ENCODE results near the gene PRSS22. TPM values are rescaled to one million over a fixed set of nuclear protein-coding genes. Genes with fewer than 3 reads are reported as not detected.

The PRSS22 gene
- total RNA-seq, 1 donor from 2014 or later, result not detected

DNA sequence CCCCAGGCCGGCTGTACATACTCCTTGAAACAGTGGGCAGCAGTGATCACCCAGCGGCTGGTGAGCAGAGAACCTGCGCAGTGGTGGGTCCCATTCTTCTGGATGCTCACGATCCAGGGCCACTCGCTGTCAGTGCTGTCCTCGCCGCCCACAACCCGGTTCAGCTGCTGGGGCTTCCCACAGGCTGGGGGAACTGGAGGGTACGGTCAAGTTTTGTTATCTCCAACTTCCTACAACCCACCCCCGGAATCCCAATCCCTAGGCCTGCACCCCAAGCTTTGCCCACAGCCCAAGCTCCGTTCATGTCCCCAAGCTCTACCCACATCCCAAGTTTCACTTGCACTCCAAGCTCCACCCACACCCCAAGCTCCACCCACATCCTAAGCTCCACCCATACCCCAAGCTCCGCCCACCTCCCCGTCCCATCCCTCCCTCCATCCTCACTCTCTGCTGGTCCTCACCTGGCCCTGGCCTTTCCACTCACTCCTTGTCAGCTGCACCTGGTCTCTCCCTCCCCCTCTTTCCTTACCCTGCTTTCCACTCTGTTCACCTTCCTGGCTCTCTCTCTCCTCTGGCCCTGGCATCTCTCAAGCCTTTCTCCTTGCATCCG is 1.8 kb downstream of the PRSS22 start:
- no peak for DNase-seq (ENCODE audit: extremely low spot score, unreplicated experiment)
- no peak overlapping the region for H3K4me3 Mint-ChIP-seq (ENCODE audit: unreplicated experiment)
- no peak overlapping the region for H3K27ac Mint-ChIP-seq (ENCODE audit: unreplicated experiment)
- H3K9me3 Mint-ChIP-seq (ENCODE audit: unreplicated experiment), result peaks cover 11% of the 10 kb centered on the region
- H3K27me3 Mint-ChIP-seq (ENCODE audit: unreplicated experiment), result peaks cover 10% of the 10 kb centered on the region
- H3K4me1 Mint-ChIP-seq (ENCODE audit: unreplicated experiment), result peaks cover 3% of the 10 kb centered on the region
- H3K36me3 Mint-ChIP-seq (ENCODE audit: unreplicated experiment), result peaks cover 3% of the 10 kb centered on the region
- TF ChIP-seq, protein P1, sequence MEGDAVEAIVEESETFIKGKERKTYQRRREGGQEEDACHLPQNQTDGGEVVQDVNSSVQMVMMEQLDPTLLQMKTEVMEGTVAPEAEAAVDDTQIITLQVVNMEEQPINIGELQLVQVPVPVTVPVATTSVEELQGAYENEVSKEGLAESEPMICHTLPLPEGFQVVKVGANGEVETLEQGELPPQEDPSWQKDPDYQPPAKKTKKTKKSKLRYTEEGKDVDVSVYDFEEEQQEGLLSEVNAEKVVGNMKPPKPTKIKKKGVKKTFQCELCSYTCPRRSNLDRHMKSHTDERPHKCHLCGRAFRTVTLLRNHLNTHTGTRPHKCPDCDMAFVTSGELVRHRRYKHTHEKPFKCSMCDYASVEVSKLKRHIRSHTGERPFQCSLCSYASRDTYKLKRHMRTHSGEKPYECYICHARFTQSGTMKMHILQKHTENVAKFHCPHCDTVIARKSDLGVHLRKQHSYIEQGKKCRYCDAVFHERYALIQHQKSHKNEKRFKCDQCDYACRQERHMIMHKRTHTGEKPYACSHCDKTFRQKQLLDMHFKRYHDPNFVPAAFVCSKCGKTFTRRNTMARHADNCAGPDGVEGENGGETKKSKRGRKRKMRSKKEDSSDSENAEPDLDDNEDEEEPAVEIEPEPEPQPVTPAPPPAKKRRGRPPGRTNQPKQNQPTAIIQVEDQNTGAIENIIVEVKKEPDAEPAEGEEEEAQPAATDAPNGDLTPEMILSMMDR (IDR thresholded peaks at IDR 0.05), result no peak

DNA sequence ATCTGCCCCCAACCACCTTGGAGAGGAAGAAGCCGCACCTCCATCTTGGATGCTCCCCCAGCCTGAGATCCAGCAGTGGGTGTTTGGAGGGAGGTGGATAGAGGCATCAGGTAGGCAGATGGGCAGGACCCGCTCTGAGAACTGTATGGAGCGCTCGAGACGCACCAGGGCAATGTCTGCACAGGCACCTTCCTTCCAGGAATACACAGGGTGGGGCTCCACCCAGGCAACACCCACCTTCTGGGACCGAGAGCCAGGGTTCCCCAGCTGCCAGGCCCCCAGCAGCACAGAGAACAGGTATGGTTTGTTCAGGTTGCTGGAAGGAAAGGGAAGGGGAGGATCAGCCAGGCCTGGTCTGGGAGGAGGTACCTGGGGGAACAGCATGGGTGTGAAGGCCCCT is 2.4 kb downstream of the PRSS22 start:
- H3K4me3 Mint-ChIP-seq (ENCODE audit: unreplicated experiment), result no peak overlapping the region
- peaks cover 3% of the 10 kb centered on the region for H3K36me3 Mint-ChIP-seq (ENCODE audit: unreplicated experiment)
- H3K27ac Mint-ChIP-seq (ENCODE audit: unreplicated experiment), result no peak overlapping the region
- H3K27me3 Mint-ChIP-seq (ENCODE audit: unreplicated experiment), result peaks cover 10% of the 10 kb centered on the region
- H3K9me3 Mint-ChIP-seq (ENCODE audit: unreplicated experiment), result peaks cover 9% of the 10 kb centered on the region
- DNase-seq (ENCODE audit: extremely low spot score, unreplicated experiment), result no peak
- peaks cover 3% of the 10 kb centered on the region for H3K4me1 Mint-ChIP-seq (ENCODE audit: unreplicated experiment)
- TF ChIP-seq, protein P1 (IDR thresholded peaks at IDR 0.05), result no peak

DNA sequence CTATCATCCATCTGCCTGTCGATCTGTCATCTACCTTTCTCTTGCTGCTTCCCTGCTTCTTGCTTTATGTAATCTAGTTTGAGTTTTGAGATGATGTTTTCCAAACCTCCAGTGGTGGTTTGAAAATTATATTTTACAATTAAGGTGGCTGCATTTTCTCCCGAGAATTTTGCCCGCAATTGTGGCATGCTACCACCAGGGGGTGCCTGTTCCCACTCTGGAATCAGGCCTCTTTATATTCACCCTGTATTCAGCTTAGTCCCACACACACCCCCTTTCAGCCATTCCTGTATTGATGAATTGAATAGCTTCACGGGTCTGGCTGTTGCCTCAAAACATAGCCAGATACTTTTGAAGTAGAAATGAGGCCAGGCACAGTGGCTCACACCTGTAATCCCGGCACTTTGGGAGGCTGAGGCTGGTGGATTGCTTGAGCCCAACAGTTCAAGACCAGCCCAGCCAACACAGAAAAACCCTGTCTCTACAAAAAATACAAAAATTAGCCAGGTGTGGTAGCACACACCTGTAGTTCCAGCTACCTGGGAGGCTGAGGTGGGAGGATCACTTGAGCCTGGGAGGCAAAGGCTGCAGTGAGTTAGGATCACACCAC is 3.2 kb downstream of the PRSS22 start:
- peaks cover 9% of the 10 kb centered on the region for H3K9me3 Mint-ChIP-seq (ENCODE audit: unreplicated experiment)
- no peak overlapping the region for H3K27ac Mint-ChIP-seq (ENCODE audit: unreplicated experiment)
- no peak overlapping the region for H3K4me3 Mint-ChIP-seq (ENCODE audit: unreplicated experiment)
- no peaks in the 10 kb centered on the region for H3K36me3 Mint-ChIP-seq (ENCODE audit: unreplicated experiment)
- no peak for DNase-seq (ENCODE audit: extremely low spot score, unreplicated experiment)
- peaks cover 4% of the 10 kb centered on the region for H3K27me3 Mint-ChIP-seq (ENCODE audit: unreplicated experiment)
- peaks cover 3% of the 10 kb centered on the region for H3K4me1 Mint-ChIP-seq (ENCODE audit: unreplicated experiment)
- TF ChIP-seq, protein P1 (IDR thresholded peaks at IDR 0.05), result peak; percentile 39

DNA sequence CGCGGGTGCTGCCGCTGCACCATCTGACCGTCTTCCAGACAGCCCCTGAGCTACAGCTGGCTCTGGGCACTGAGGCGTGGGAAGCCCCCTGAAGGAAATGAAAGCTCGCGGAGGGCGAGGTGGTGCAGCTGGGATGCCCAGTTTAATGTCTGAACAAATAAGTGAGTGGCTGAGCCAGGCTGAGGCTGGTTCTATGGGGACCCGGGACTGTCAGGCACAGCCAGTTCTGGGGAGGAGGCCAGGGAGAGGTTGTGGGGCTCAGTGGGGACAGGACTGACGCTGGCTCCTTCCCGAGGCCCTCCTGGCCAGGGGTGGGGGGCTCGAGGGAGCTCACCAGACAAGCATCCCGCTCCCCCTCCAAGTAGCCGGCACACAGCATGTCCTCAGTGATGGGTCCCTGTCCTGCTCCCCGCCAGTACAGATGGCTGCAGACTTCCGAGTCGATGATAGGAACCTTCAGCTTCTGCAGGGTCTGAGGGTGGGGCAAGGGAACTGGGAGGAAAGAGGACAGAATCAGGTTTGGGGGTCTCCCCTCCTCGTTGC is 4.4 kb downstream of the PRSS22 start:
- peaks cover 9% of the 10 kb centered on the region for H3K9me3 Mint-ChIP-seq (ENCODE audit: unreplicated experiment)
- H3K27ac Mint-ChIP-seq (ENCODE audit: unreplicated experiment), result no peak overlapping the region
- H3K27me3 Mint-ChIP-seq (ENCODE audit: unreplicated experiment), result peaks cover 10% of the 10 kb centered on the region
- H3K4me1 Mint-ChIP-seq (ENCODE audit: unreplicated experiment), result peaks cover 3% of the 10 kb centered on the region
- peak; percentile 80 for DNase-seq (ENCODE audit: extremely low spot score, unreplicated experiment)
- H3K36me3 Mint-ChIP-seq (ENCODE audit: unreplicated experiment), result no peaks in the 10 kb centered on the region
- H3K4me3 Mint-ChIP-seq (ENCODE audit: unreplicated experiment), result no peak overlapping the region
- TF ChIP-seq, protein P1 (IDR thresholded peaks at IDR 0.05), result no peak

DNA sequence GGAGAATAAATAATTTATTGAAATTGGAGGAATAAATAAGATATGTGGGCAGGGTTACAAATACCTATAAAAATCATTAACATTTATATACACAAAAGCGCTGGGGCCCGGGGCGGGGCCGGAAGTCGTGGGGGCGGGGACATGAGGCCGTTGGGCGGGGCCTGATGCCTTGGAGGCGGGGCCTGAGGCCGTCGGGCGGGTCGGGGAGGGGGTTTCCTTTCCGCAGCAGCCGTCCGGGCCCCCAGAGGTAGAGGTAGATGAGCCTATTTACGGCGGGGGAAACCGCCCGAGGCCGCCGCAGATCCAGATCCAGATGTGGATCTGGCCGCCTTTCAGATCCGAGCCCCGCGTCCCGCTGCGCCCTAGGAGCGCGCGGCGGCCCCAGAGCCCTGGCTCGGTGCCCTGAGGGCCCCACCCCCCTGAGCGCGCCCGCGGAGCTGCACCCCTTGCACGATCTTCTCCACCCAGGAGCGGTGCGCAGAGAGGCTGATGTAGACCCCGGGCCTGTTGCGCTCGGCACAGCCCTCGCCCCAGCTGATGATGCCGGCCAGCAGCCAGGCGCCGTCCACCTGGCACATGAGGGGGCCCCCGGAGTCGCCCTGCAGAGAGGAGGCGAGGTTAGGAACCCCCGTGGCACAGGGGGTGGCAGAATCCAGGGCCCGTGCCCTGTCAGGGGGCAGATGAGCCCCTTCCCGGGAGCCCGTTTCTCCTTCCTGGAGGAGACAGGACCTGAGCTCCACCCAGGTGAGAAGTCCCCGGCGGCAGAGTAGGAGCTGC is 5.1 kb downstream of the PRSS22 start:
- peak; percentile 84 for DNase-seq (ENCODE audit: extremely low spot score, unreplicated experiment)
- H3K4me1 Mint-ChIP-seq (ENCODE audit: unreplicated experiment), result peaks cover 3% of the 10 kb centered on the region
- TF ChIP-seq, protein P1 (IDR thresholded peaks at IDR 0.05), result no peak
- H3K27ac Mint-ChIP-seq (ENCODE audit: unreplicated experiment), result no peak overlapping the region
- no peaks in the 10 kb centered on the region for H3K36me3 Mint-ChIP-seq (ENCODE audit: unreplicated experiment)
- H3K27me3 Mint-ChIP-seq (ENCODE audit: unreplicated experiment), result peaks cover 10% of the 10 kb centered on the region
- H3K4me3 Mint-ChIP-seq (ENCODE audit: unreplicated experiment), result no peak overlapping the region
- H3K9me3 Mint-ChIP-seq (ENCODE audit: unreplicated experiment), result peaks cover 9% of the 10 kb centered on the region

All from osteocyte (in vitro differentiated cells).